Dedifferentiated amniotic fluid mesenchymal stem cell (primary cell): Measurements from ENCODE around the gene PDS5B.
"Not testable (repeated sequence)": the region's sequence is repeated elsewhere in the genome, so short reads cannot be mapped to it uniquely, and the experiment has no call there.

Source experiments
- DNase-seq: peaks from one replicate; pipeline ENCODE4 v3.0.0-alpha.2; 2016; ENCODE audit errors: extremely low spot score

Gene PDS5B

GRCh38 chr13:32729097-32729496, 142.8 kb downstream of the PDS5B start:
- DNase-seq: not testable (repeated sequence)

DNA sequence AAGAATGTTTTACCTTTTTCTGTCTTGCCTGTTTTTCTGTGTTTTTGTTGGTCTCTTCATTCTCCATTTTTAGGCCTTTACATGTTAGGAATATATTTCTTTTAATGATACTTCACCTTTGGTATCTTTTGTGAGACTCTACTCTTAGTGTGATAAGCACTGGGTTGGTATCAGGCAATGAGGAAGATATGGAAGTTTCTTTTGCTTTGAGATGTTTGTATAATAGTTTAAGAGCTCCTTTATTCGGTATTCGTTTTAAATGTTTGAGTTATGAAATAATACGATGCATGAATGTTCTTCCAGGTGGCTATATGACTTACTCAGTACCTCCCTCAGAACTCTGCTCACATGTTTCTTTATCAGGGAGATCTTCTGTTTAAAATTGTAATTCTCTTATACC, 144.8 kb downstream of the PDS5B start:
- no peak for DNase-seq

- DNase-seq: no peak
Observed at GRCh38 chr13:32731576-32731975, 145.3 kb downstream of the PDS5B start.

DNA sequence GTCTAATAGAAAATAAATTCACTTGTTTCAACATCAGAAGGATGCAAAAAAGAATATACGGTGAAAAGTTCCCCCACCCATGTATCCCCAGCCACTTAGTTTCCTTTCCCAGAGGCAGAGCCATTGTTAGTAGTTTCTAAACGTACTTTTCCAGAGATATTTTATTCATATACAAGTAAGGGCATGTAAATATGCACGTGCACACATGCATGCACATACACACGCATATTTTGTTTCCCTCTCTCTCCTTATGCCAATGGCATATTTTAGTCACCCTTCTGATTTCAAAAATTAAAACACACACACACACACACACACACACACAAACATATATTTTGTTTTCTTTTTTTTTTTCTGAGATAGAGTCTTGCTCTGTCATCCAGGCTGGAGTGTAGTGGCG, 147.4 kb downstream of the PDS5B start:
- no peak for DNase-seq

GRCh38 chr13:32734511-32734910, 148.3 kb downstream of the PDS5B start:
- DNase-seq: no peak

GRCh38 chr13:32735859-32736258, 149.6 kb downstream of the PDS5B start:
- no peak for DNase-seq

- DNase-seq: no peak
Observed at GRCh38 chr13:32736648-32737047, 150.4 kb downstream of the PDS5B start.

DNA sequence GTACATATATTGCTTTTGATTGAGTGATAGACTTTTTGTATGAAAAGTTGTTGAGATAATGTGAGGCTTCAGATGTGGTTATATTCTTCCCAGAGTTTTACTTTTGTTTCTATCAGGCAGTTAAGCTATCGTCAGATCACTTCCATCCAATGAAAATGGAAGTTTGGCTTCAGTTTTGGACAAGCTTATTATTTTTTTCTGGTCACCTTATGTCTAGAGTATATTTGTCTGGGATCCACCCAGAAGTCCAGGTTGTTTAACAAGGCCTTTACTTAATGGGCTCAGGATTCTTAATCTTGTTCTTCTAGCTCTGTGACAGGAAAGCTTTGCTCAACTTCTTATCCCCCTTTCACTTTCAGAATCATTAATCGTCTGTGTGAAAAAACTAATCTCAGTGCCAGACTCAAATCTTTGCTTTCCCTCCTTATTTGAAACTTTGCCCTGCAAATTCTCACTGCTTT, 150.9 kb downstream of the PDS5B start:
- DNase-seq: no peak

DNA sequence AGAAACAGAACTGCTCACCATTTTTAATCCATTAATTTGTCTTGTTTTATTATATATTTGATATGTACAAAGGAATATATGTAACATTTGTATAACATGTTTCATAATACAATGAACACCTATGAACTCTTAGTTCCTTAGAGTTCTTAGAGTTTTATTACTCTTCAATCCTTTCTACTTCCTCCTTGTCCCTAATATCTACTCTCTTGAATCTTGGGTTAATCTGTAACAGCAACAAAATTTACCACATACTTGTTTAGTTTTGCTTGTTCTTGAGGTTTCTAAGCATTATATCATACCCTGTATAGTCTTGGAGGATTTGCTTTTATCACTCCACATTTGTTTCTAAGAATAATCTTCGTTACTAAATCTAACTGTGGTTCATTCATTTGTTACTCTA, 151.4 kb downstream of the PDS5B start:
- no peak for DNase-seq

DNA sequence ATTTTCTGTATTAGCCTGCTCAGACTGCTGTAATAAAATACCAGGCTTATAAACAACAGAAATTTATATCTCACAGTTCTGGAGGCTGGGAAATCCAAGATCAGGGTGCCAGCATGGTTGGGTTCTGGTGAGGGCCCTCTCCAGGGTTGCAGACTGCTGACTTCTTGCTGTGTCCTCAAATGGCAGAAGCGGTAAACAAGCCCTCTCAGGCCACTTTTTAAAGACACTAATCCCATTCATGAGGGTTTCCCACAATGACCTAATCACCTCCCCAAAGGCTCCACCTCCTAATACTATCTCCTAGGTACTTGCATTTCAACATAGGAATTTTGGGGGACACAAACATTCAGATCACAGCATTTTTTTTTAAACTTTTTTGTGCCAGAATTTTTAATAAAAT, 159.3 kb downstream of the PDS5B start:
- no peak for DNase-seq

DNA sequence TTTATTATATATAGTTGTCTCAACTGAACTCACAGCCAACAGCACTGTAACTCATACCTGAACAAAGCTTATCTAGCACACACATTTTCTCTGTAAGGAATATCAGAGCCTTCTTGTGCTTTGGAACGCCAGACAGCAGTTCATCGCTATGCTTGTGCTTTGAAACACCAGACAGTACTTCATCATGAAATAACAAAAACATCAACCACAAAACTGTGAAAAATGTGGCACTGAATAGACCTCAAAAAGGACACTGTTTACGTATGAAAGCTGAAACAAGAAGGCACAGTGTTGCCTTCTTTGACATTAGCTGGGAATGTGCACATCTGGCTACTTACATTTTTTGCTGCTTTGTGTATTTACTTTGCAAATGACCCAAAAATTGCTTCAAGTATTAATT, 160.2 kb downstream of the PDS5B start:
- DNase-seq: no peak

DNA sequence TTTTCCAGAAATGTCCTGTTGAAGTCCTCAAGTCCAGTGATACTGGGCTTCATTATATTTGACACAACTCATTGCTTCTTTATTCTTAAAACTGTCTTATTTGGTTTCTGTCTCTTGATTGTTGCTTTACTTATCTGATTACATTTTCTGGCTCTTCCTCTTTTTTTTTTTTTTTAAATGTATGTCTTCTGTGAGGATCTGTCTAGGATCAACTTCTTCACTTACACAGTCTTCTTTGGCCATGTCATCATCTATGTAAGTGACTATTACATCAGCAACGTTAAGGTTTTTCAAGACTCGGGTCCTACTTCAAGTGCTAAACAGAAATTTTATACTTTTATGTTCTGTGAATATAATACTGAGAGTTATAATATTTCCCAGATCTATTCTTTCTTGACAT, 162.1 kb downstream of the PDS5B start:
- no peak for DNase-seq

DNA sequence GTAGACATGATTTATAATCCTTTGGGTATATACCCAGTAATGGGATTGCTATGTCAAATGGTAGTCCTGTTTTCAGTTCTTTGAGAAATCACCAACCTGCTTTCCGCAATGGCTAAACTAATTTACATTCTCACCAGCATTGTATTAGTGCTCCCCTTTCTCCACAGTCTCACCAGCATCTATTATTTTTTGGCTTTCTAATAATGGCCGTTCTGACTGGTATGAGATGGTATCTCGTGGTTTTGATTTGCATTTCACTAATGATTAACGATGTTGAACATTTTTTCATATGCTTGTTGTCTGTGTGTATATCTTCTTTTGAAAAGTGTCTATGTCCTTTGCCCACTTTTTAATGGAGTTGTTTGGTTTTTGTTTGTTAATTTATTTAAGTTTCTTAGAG, 165.1 kb downstream of the PDS5B start:
- DNase-seq: no peak

DNA sequence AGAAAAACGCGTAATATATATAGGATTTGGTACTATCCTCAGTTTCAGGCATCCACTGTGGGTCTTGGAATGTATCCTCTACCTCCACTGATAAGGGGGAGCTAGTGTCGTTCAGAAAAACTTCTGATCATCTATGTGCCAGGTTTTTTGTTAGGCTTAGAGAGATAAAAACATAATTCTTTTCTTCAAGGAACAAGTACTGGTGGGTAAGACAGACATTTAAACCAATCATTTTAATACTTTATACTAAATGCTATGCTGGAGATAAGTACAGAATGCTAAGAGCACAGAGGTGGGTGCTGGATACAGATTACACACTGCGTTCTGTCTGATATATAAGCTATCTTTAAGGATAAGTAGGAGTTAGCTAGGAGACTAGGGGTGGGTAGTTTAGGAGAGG, 166.1 kb downstream of the PDS5B start:
- no peak for DNase-seq

- no peak for DNase-seq
Observed at GRCh38 chr13:32752997-32753606, 166.8 kb downstream of the PDS5B start.

DNA sequence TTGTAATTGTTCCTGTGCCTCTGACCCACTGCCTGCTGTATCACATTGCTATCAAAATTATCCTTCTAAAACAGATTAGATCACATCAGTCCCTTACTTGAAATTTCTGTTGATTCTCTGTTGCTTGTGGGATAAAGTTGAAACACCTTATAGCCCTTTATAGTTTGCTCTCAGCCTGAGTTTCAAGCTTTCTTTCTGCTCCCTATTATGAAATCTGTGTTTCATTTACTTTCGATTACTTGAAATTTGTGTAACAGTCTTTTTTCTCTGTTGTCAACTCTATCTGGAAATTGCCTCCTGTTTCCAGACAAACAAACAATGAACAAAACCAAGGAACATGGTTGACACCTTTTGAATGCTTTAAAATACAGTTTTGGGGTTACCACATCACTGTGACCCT, 167.9 kb downstream of the PDS5B start:
- no peak for DNase-seq

DNA sequence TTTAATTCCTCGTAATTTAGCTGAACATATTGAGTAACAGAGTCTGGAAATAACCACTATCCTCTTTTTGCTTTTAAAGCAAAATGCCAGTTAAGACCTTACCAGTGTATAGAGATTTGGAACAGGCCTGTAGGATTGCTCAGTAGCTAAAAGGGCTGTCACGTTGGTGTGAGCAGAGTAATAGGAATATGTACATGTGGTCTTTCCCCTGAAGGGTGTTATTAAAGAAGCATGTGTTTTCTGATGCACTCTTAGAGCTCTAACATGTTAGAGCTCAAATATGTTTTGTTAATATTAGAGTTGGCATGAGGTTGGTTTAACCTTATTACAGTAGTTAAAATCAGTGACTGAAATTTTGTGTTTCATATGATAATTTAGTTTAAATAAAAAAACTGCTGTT, 172.9 kb downstream of the PDS5B start:
- DNase-seq: no peak

- DNase-seq: no peak
Observed at GRCh38 chr13:32761472-32761871, 175.2 kb downstream of the PDS5B start.

- no peak for DNase-seq
Observed at GRCh38 chr13:32779119-32779518, 192.9 kb downstream of the PDS5B start.

- DNase-seq: no peak
Observed at GRCh38 chr13:32781906-32782305, 195.7 kb downstream of the PDS5B start.

DNA sequence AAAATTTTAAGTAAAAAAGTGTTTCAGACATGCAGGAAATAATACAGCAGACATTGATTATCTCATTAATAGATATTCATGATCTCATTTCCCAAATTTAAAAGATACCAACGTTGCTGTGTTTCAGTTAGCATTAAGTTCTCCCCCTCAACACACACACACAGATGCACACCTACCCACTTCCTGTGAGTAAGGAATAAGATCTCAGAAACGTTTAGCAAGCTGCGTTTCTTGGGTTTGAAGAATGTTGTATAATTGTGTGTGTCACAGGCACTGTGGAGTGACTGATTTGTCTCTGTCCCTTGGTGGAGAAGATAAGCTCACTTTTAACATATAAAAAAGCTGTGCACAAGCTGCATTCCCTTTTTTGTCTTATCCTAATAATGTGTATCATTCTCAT, 196.8 kb downstream of the PDS5B start:
- DNase-seq: no peak

DNA sequence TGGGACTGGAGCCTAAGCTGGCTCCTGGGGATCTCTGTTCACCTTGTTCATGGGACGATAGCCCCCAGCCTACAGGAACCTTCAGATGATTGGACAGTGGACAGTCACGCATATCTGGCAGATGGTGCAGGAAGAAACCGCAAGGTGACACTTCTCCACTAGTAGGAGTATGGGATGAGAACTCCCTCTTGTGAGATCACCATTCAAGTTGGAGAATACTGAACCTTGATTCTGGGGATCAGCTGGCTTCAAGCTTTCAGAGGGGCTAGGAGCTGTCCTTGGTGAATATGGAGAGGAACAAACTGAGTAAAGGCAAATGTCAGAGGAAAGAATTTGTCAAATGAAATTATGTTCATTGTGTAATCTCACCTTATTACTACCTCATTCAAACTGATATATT, 204.5 kb downstream of the PDS5B start:
- DNase-seq: no peak

DNA sequence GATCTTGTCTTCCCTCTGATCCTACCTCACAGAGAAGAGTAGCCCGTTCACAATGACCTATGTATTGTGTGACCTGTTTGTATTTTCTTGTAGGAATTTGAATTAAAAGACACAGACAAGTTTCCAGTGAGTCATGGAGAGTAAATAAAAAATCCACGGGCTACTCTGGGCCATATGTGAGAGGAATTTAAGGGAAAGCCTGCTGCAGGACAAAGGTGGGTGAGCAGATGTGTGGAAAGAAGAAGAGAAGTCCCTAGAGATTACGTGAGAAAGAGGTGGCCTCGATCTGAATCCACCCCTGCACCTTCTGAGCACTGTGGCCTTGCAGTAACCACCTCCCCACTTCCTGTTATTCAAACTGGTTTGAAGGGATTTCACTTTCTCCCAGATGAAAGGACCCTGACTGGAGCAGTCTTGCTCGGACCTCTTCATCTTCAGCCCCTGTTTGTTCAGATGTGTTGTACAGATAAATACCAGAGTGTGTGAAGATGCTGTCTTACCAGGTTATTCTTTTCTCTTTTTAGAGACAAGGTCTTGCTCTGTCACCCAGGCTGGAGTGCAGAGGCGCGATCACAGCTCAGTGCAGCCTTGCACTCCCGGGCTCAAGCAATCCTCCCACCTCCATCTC, 205.4 kb downstream of the PDS5B start:
- DNase-seq: no peak

DNA sequence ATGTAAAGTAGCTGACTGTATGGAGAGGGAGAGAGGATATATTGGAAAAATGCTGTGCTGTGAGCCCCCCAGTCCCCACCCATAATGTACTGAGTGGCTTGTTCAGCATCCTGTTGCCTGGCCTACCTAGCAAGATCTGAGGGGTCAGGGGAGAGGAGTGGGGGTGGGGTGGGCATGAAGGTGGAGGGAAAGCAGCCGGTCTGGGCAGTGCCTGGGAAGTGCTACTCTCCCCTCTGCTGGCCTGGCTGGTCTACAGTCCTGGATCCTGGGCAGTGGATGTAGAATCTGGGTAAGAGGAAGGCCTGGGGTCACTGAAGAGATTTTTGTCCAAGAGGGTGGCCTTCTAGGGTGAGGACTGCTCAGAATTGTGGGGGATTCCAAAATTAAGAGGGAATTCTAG, 210.5 kb downstream of the PDS5B start:
- DNase-seq: no peak
